Gastrocnemius medialis (tissue), 4 donors: Measurements from ENCODE around the gene CSNK2A1. TPM values are rescaled to one million over a fixed set of nuclear protein-coding genes. Genes with fewer than 3 reads are reported as not detected.

Experiments used
- ATAC-seq, 2 donors: fragments of 150-250 bp; one replicate each; pipeline ENCODE4 v1.9.1; 2016
- DNase-seq, 2 donors: peaks; one replicate each; pipeline ENCODE4 v3.0.0-alpha.2; 2019
- H3K27ac ChIP-seq, 4 donors: fragments of 200-600 bp; sonication (generic); 1 replicate in 1 of 4; 2 replicates in 3 of 4; pipeline ENCODE4 v1.5.1; 2016 to 2018; ENCODE audit warnings: mild to moderate bottlenecking in 2 of 4, moderate library complexity in 1 of 4
- H3K27me3 ChIP-seq, 3 donors: fragments of 200-600 bp; sonication (generic) in 2 of 3; 1 replicate in 1 of 3; 2 replicates in 2 of 3; pipeline versions ENCODE4 v1.5.1 to v1.6.0; 2016 to 2019; ENCODE audit warnings: mild to moderate bottlenecking in 1 of 3, moderate library complexity in 1 of 3
- H3K36me3 ChIP-seq, 2 donors: fragments of 200-600 bp; sonication (generic) in 1 of 2; one replicate each; pipeline ENCODE4 v1.5.1; 2017 to 2018
- H3K4me1 ChIP-seq, 2 donors: fragments of 200-600 bp; sonication (generic) in 1 of 2; one replicate each; pipeline ENCODE4 v1.5.1; 2016 to 2017; ENCODE audit warnings: mild to moderate bottlenecking in 2 of 2
- H3K4me3 ChIP-seq, 4 donors: fragments of 200-600 bp; sonication (generic) in 3 of 4; 1 replicate in 1 of 4; 2 replicates in 3 of 4; pipeline ENCODE4 v1.5.1; 2016 to 2019; ENCODE audit warnings: mild to moderate bottlenecking in 2 of 4
- H3K9me3 ChIP-seq, 3 donors: fragments of 200-600 bp; sonication (generic) in 2 of 3; 1 replicate in 1 of 3; 2 replicates in 2 of 3; pipeline ENCODE4 v1.5.1; 2016 to 2019
- CTCF ChIP-seq, 5 experiments: fragments of 450-650 bp in 3 of 5; fragments of 200-600 bp in 2 of 5; sonication (generic) in 2 of 5; IDR thresholded peaks in 4 of 5; conservative IDR thresholded peaks in 1 of 5; 1 replicate in 4 of 5; 2 replicates in 1 of 5; pipeline ENCODE4 v1.5.1; 2016 to 2019; ENCODE audit warnings: antibody characterized with exemption in 5 of 5, mild to moderate bottlenecking in 3 of 5, moderate library complexity in 3 of 5
- POLR2A ChIP-seq, 2 donors: fragments of 450-650 bp; IDR thresholded peaks; one replicate each; pipeline ENCODE4 v1.6.1; 2017; ENCODE audit warnings: antibody characterized with exemption in 2 of 2, mild to moderate bottlenecking in 2 of 2, moderate library complexity in 2 of 2
- in situ Hi-C, 4 donors: fragments of 200-750 bp; cut with MboI; loops; one replicate each; pipeline versions ENCODE4 v1.15.0 to v1.8.0; 2017; ENCODE audit warnings: low sequenced_read_pairs in 4 of 4
- intact Hi-C: fragments of 100-400 bp; cut with DNase I; formaldehyde crosslinking; loops from one replicate; pipeline ENCODE4 v1.15.1; 2023; ENCODE audit warnings: low total_unique reads
- total RNA-seq, 4 donors: library from RNA; depleted of rRNA; stranded (reverse); fragments of >200 nt; gene quantifications; one replicate each; pipeline versions ENCODE4 v1.1.0 to v1.2.3, GENCODE V29; 2016

Gene CSNK2A1
- total RNA-seq, 4 donors from 2014 or later: 108 to 180 (median 157) TPM

DNA sequence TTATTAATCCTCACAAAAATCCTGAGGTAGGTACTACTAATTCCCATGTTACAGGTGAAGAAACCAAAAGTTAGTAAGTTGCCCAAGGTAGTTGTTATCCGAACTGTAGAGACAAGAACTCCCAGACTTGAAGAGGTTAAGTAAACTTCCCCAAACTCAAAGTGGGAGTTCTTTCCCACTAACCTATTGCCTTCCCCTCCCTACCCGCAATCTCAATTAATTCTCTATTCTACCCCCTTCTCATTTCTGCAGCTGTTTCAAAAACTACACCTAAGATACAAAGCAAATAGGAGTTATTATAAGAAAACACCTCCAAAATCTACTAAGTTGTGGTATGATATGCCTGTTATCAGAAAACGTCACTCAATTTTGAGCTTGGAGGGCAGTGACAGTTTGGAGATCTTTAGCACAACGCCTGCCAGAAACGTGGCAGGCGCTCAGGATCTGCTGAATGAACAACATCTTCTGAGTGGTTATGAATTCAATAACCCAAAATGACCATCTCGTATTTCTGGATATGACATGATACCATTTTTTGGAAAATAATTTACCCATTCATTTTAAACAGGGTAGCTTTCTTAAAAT, 7.1 kb downstream of the CSNK2A1 start:
- intact Hi-C loops: no loop called here
- no peak overlapping the region for H3K27ac ChIP-seq

GRCh38 chr20:535958-536357, 7.6 kb downstream of the CSNK2A1 start:
- TF ChIP-seq POLR2A (IDR thresholded peaks at IDR 0.05) (no peak), CTCF (IDR thresholded peaks at IDR 0.05 in 4 of 5, conservative IDR thresholded peaks at IDR 0.05 in 1 of 5) (no peak)
- DNase-seq (no peak), ATAC-seq (no peak)
- H3K4me1 ChIP-seq: peaks cover 32 to 53% of the 10 kb centered on the region in 2 donors
- H3K4me3 ChIP-seq: no peak overlapping the region
- in situ Hi-C loops (no loop called here), intact Hi-C loops (no loop called here)
- H3K27me3 ChIP-seq: no peaks in the 10 kb centered on the region
- H3K27ac ChIP-seq: no peak overlapping the region
- H3K9me3 ChIP-seq: no peaks in the 10 kb centered on the region
- no peaks in the 10 kb centered on the region for H3K36me3 ChIP-seq

More for the DNA sequence above, 7.1 kb downstream of the CSNK2A1 start:
- DNase-seq: no peak
- Histone ChIP-seq H3K27me3 (no peaks in the 10 kb centered on the region), H3K36me3 (no peaks in the 10 kb centered on the region), H3K4me3 (no peak overlapping the region), H3K9me3 (no peaks in the 10 kb centered on the region), H3K4me1 (peaks cover 37 to 55% of the 10 kb centered on the region in 2 donors)
- no peak for ATAC-seq
- in situ Hi-C loops: no loop called here
- TF ChIP-seq POLR2A (IDR thresholded peaks at IDR 0.05) (no peak), CTCF (IDR thresholded peaks at IDR 0.05 in 4 of 5, conservative IDR thresholded peaks at IDR 0.05 in 1 of 5) (no peak)

DNA sequence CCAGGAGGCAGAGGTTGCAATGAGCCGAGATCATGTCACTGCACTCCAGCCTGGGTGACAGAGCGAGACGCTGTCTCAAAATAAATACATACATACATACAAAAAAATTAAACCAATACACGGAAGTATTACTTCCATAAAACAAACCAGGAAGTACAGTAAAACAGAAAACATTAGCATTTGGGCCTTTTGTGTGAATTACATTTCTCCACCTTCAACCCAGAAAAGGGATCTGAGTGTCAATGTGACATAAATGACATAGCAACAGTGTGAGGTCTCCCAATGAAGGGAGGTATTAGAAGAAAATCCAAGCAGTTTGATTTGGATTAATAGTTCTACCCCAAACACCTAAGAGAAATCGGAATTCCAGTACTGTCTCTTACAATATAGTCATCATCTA, 10.1 kb downstream of the CSNK2A1 start:
- H3K9me3 ChIP-seq: no peaks in the 10 kb centered on the region
- intact Hi-C loops: no loop called here
- ATAC-seq (no peak), DNase-seq (no peak)
- no peak overlapping the region for H3K4me3 ChIP-seq
- in situ Hi-C loops: no loop called here
- H3K4me1 ChIP-seq: peaks cover 38 to 51% of the 10 kb centered on the region in 2 donors
- H3K36me3 ChIP-seq: no peaks in the 10 kb centered on the region
- no peak for TF ChIP-seq POLR2A (IDR thresholded peaks at IDR 0.05)
- H3K27ac ChIP-seq: no peak overlapping the region
- no peaks in the 10 kb centered on the region for H3K27me3 ChIP-seq

GRCh38 chr20:532530-532929, 11.1 kb downstream of the CSNK2A1 start:
- TF ChIP-seq POLR2A (IDR thresholded peaks at IDR 0.05) (no peak), CTCF (IDR thresholded peaks at IDR 0.05 in 4 of 5, conservative IDR thresholded peaks at IDR 0.05 in 1 of 5) (no peak)
- DNase-seq: no peak
- Histone ChIP-seq H3K27ac (no peak overlapping the region), H3K4me1 (peaks cover 39 to 51% of the 10 kb centered on the region in 2 donors), H3K36me3 (peaks cover 0 to under 1% of the 10 kb centered on the region in 2 donors), H3K4me3 (no peak overlapping the region), H3K9me3 (no peaks in the 10 kb centered on the region), H3K27me3 (no peaks in the 10 kb centered on the region)
- in situ Hi-C loops (no loop called here), intact Hi-C loops (no loop called here)
- ATAC-seq: no peak

GRCh38 chr20:531608-532007, 12.0 kb downstream of the CSNK2A1 start:
- in situ Hi-C loops: no loop called here
- TF ChIP-seq POLR2A (IDR thresholded peaks at IDR 0.05) (no peak), CTCF (IDR thresholded peaks at IDR 0.05 in 4 of 5, conservative IDR thresholded peaks at IDR 0.05 in 1 of 5) (no peak)
- Histone ChIP-seq H3K4me1 (peaks cover 31 to 44% of the 10 kb centered on the region in 2 donors), H3K4me3 (no peak overlapping the region), H3K27ac (no peak overlapping the region), H3K36me3 (peaks cover 0 to 10% of the 10 kb centered on the region in 2 donors), H3K9me3 (no peaks in the 10 kb centered on the region), H3K27me3 (no peaks in the 10 kb centered on the region)
- no peak for DNase-seq
- no peak for ATAC-seq
- intact Hi-C loops: no loop called here
